ENCODE results near the gene NEURL2. TPM values are rescaled to one million over a fixed set of nuclear protein-coding genes. Genes with fewer than 3 reads are reported as not detected.

Gene NEURL2
- polyA plus RNA-seq, 3 donors, result 0.14 to 1.1 TPM; not detected in 1

DNA sequence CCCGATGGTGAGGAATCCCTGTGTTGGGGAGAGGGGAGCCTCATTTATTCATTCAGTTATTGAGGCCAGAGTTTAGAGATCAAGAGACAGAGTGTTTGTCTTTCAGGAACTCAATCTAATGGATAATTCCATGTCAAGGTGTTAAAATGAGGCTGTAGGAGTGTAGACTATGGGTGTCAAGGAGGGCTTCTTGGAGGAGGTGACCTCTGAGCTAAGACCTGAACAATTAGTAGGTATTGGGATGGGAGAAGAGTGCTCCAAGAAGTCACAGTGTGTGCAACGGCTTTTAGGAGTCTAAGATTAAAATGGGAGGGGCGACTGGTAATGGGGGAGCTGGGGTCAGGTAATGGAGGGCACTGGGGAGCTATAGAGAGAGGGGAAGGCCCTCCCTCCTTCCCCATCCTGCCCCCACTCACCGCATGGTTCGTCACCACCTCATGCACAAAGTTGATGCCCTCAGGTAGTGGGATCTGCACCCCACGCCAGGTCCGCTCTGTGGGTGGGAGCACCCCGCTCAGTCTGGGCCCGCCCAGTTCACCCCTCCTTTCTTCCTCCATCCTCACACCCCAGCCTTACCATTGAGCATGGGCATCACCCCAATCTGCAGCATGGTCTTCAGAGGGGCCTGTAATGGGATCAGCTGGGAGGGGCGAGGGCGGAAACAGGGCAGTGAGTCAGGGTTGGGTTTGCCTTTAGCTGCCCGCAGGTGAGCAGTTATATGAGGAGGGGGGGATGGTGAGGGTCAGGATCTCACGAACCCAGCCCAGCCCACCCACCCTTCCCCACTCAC lies 8.2 kb upstream of the NEURL2 start:
- Mint-ChIP-seq H3K9me3 (peaks cover 0 to 3% (median 0%) of the 10 kb centered on the region in 7 donors), H3K27me3 (ENCODE audit: low read depth in 3 of 3) (no peaks in the 10 kb centered on the region), H3K4me1 (no peaks in the 10 kb centered on the region), H3K4me3 (no peak overlapping the region), H3K36me3 (peaks cover 47 to 57% of the 10 kb centered on the region in 2 donors), H3K27ac (peak overlapping the region in 2 of 7 donors; percentile 35 to 47)
- Histone ChIP-seq H3K4me3 (replicated peaks in 1 of 3; ENCODE audit: low read depth in 2 of 3, low read length in 3 of 3) (no peak overlapping the region), H3K9ac (ENCODE audit: insufficient read depth, low read length, poor library complexity, severe bottlenecking) (no peak overlapping the region), H3K36me3 (replicated peaks in 1 of 2; ENCODE audit: control insufficient read depth in 1 of 2, insufficient read depth in 2 of 2, low read length in 2 of 2) (peaks cover 50 to 53% of the 10 kb centered on the region in 2 donors), H3K27ac (ENCODE audit: low read depth in 1 of 2, low read length in 2 of 2) (no peak overlapping the region), H3K4me1 (ENCODE audit: control insufficient read depth in 1 of 2, insufficient read depth in 2 of 2, low read length in 2 of 2) (peaks cover 0 to under 1% of the 10 kb centered on the region in 2 donors), H3K27me3 (ENCODE audit: control insufficient read depth in 2 of 2, insufficient read depth in 2 of 2, low read length in 2 of 2) (no peaks in the 10 kb centered on the region), H3K9me3 (replicated peaks in 1 of 2; ENCODE audit: control insufficient read depth in 1 of 2, insufficient read depth in 1 of 2, low read length in 2 of 2) (no peaks in the 10 kb centered on the region), H4K20me1 (ENCODE audit: insufficient read depth, low read length) (peaks cover 29% of the 10 kb centered on the region), H3K4me2 (replicated peaks; ENCODE audit: extremely low read depth, low read length, poor library complexity, severe bottlenecking) (no peak overlapping the region), H2AFZ (ENCODE audit: insufficient read depth, low read depth, low read length, poor library complexity, severe bottlenecking) (no peak overlapping the region), H3K79me2 (ENCODE audit: insufficient read depth, low read length) (peaks cover 11% of the 10 kb centered on the region)
- WGBS (ENCODE audit: insufficient coverage), result 100% methylated on average over 5 of the region's 13 CpGs
- TF ChIP-seq, protein P1, sequence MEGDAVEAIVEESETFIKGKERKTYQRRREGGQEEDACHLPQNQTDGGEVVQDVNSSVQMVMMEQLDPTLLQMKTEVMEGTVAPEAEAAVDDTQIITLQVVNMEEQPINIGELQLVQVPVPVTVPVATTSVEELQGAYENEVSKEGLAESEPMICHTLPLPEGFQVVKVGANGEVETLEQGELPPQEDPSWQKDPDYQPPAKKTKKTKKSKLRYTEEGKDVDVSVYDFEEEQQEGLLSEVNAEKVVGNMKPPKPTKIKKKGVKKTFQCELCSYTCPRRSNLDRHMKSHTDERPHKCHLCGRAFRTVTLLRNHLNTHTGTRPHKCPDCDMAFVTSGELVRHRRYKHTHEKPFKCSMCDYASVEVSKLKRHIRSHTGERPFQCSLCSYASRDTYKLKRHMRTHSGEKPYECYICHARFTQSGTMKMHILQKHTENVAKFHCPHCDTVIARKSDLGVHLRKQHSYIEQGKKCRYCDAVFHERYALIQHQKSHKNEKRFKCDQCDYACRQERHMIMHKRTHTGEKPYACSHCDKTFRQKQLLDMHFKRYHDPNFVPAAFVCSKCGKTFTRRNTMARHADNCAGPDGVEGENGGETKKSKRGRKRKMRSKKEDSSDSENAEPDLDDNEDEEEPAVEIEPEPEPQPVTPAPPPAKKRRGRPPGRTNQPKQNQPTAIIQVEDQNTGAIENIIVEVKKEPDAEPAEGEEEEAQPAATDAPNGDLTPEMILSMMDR (IDR thresholded peaks at IDR 0.05), result no peak
- intact Hi-C loops (cut with micrococcal nuclease), result no loop called here
- no peak for DNase-seq

GRCh38 chr20:45898285-45898684 lies 7.3 kb upstream of the NEURL2 start:
- Mint-ChIP-seq H3K36me3 (peaks cover 54 to 67% of the 10 kb centered on the region in 2 donors), H3K4me3 (no peak overlapping the region), H3K27ac (peak overlapping the region in 1 of 7 donors; percentile 46), H3K4me1 (peaks cover 8% of the 10 kb centered on the region), H3K9me3 (peaks cover 0 to 3% (median 0%) of the 10 kb centered on the region in 7 donors), H3K27me3 (ENCODE audit: low read depth in 3 of 3) (no peaks in the 10 kb centered on the region)
- no peak overlapping the region for H2AFZ ChIP-seq (ENCODE audit: insufficient read depth, low read depth, low read length, poor library complexity, severe bottlenecking)
- no peak overlapping the region for H3K4me3 ChIP-seq (replicated peaks in 1 of 3; ENCODE audit: low read depth in 2 of 3, low read length in 3 of 3)
- TF ChIP-seq, protein P1 (IDR thresholded peaks at IDR 0.05), result no peak
- no peak overlapping the region for H3K9ac ChIP-seq (ENCODE audit: insufficient read depth, low read length, poor library complexity, severe bottlenecking)
- no peak overlapping the region for H3K4me2 ChIP-seq (replicated peaks; ENCODE audit: extremely low read depth, low read length, poor library complexity, severe bottlenecking)
- H3K4me1 ChIP-seq (ENCODE audit: control insufficient read depth in 1 of 2, insufficient read depth in 2 of 2, low read length in 2 of 2), result peaks cover 6 to 10% of the 10 kb centered on the region in 2 donors
- DNase-seq, result no peak
- peaks cover 57 to 60% of the 10 kb centered on the region in 2 donors for H3K36me3 ChIP-seq (replicated peaks in 1 of 2; ENCODE audit: control insufficient read depth in 1 of 2, insufficient read depth in 2 of 2, low read length in 2 of 2)
- H3K27ac ChIP-seq (ENCODE audit: low read depth in 1 of 2, low read length in 2 of 2), result no peak overlapping the region
- H3K9me3 ChIP-seq (replicated peaks in 1 of 2; ENCODE audit: control insufficient read depth in 1 of 2, insufficient read depth in 1 of 2, low read length in 2 of 2), result no peaks in the 10 kb centered on the region
- no peaks in the 10 kb centered on the region for H3K27me3 ChIP-seq (ENCODE audit: control insufficient read depth in 2 of 2, insufficient read depth in 2 of 2, low read length in 2 of 2)
- 94% methylated on average over 11 of the region's 12 CpGs for WGBS (ENCODE audit: insufficient coverage)
- intact Hi-C loops (cut with micrococcal nuclease), result no loop called here
- H3K79me2 ChIP-seq (ENCODE audit: insufficient read depth, low read length), result peaks cover 20% of the 10 kb centered on the region
- H4K20me1 ChIP-seq (ENCODE audit: insufficient read depth, low read length), result peaks cover 38% of the 10 kb centered on the region
